ENCODE results near the gene CCDC91.
"Not testable (repeated sequence)": the region's sequence is repeated elsewhere in the genome, so short reads cannot be mapped to it uniquely, and the experiment has no call there.

The CCDC91 gene

GRCh38 chr12:28290262-28290661 is 100.0 kb downstream of the CCDC91 start:
- no peak for DNase-seq (ENCODE audit: low read depth)

- no peak for DNase-seq (ENCODE audit: low read depth)
Measured at GRCh38 chr12:28292699-28293098, 102.4 kb downstream of the CCDC91 start.

DNA sequence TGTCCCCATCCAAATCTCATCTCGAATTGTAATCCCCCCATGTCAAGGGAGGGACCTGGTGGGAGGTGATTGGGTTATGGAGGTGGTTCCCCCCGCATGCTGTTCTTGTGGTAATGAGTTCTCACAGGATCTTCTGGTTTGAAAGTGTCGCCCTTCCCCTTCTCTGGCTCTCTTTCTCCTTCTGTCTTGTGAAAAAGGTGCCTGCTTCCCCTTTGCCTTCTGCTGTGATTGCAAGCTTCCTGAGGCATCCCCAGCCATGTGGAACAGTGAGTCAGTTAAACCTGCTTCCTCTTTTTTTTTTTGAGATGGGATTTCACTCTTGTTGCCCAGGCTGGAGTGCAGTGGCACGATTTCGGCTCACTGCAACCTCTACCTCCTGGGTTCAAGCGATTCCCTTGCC is 104.0 kb downstream of the CCDC91 start:
- no peak for DNase-seq (ENCODE audit: low read depth)

DNA sequence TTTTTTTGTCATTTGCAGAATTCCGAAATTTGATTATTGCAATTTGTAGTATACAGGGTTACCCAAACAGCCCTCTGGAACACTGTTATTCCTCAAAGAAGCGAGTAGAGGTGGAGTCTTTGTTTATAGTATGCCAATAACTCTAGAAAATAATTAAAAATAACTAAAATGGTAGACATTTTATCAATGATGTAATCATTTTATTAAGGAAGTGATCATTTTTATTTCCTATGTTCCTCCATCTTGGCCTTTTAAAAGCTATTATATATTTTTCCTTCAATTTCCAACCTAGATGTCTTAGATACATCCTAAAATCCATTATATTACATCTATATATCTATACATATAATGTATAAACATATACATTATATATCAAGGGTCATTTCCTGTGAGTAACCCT is 106.0 kb downstream of the CCDC91 start:
- DNase-seq (ENCODE audit: low read depth): no peak

DNA sequence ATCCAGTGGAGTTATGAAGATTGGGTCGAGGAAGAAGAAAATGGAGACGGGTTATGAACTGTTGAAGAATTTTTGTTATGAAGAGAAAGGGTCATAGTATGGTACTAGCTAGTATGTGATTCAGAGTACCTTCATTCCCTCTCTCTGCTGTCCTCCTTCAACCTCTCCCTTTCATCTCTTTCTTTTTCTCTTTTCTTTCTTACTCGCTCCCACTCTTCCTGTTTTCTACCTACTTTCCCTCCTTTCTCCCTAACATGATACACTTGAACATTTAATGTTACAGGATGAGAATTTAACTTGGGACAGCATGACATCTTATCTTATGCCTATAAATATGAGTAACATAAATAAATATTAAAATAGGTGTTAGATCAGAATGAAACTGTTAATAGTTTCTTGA is 112.9 kb downstream of the CCDC91 start:
- DNase-seq (ENCODE audit: low read depth): no peak

DNA sequence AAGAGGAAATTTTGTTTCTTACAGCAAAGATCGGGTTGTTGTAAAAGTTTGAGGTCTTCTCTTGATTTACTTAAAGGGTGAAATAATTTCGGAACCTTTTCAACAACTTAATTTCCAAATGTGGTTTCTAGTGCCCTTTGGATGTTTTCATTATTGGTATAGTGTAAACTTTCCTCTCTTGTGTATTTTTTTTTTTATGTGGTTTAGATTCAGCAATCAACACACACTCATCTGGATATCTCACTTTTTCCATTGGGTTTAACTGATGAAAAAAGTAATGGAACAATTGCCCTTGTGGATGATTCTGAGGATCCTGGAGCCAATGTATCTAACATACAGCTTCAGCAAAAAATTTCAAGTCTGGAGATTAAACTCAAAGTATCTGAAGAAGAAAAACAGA is 116.3 kb downstream of the CCDC91 start:
- no peak for DNase-seq (ENCODE audit: low read depth)

GRCh38 chr12:28308891-28309290 is 118.6 kb downstream of the CCDC91 start:
- DNase-seq (ENCODE audit: low read depth): no peak

- DNase-seq (ENCODE audit: low read depth): no peak
Measured at GRCh38 chr12:28313631-28314030, 123.4 kb downstream of the CCDC91 start.

DNA sequence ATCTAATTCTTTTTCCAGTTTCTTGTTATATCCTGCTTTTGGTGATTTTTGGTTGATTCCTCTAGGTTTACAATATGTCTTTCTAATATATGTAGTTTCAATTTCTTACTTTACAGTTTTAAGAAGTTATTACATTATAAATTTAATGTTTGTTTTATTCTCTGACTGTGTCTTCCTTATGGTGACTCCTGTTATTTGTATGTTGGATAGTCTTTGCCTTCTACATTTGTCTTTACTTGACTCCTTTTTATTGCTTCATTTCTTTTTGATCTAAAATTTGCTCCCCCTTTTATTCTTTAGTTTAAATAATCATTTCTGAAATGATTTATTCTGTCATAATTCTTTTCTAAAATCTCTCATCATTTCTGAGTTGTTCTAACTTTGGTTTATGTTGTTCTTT is 125.8 kb downstream of the CCDC91 start:
- DNase-seq (ENCODE audit: low read depth): no peak

DNA sequence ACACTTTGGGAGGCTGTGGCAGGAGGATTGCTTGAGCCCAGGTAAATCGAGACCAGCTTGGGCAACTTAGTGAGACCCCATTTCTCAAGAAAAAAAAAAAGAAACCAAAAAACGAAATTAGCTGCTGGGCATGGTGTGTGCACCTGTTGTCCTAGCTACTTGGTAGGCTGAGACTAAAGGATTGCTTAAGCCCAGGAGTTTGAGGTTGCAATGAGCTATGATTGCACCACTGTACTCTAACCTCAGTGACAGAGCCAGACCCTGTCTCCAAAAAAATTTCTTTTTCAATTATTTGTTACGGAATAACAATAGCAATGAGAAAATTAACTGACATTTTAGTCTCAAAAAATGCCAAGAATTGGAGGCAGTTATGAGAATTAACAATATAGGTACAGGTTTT is 128.0 kb downstream of the CCDC91 start:
- DNase-seq (ENCODE audit: low read depth): no peak

DNA sequence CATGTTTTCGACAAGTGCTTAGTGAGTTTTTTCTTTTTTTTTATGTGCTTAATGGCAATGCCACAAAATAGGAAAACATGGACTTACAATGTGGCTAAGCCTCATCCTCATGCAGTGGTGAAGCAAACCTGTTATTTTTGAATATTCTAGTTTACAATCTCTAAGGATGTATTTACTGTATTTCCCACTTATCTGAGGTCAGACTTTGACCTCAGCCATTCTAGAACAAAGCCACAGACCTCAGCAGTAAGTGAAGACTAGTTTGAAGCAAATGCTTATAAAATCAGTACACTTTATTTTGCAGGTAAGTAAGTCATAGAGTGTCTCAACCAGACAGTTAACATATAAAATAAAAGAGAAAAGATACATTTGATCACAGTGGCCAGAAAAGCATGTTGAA is 130.1 kb downstream of the CCDC91 start:
- DNase-seq (ENCODE audit: low read depth): no peak

DNA sequence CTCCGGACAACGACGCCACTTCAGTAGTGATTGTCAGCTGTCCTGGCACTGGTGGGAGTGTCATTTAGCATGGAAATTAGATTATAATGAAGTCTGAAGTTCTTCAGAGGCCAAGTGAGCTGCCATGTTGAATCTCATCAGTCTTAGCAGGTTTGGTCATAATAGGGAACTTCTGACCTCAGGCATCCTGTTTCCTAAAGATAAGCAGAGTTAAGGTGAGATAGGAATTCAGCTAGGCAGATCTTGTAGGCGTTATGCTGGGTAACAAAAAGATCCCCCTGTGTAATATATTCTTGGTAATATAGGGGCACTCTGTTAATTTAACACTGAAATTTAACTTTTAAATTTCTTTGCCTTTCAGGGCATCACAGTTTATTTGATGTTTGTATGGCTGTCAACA is 137.5 kb downstream of the CCDC91 start:
- DNase-seq (ENCODE audit: low read depth): no peak

DNA sequence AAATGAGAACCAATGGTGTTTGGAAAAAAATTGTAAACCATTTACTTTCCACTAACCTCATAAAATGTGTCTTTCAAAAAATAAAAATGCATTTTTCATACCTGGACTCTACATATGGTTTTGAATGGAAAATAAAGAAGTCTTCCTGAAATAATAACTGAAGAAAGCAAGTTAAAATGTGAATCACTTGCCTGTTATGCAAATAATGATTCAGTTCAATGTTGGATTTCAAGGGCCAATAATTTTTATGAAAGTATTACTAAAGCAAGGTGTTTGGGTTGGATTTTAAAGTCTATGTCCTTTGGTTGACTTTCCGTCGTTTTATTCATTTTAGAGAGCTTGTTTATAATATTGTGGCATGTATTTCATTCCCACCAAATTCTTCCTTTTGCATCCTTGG is 138.7 kb downstream of the CCDC91 start:
- DNase-seq (ENCODE audit: low read depth): no peak

DNA sequence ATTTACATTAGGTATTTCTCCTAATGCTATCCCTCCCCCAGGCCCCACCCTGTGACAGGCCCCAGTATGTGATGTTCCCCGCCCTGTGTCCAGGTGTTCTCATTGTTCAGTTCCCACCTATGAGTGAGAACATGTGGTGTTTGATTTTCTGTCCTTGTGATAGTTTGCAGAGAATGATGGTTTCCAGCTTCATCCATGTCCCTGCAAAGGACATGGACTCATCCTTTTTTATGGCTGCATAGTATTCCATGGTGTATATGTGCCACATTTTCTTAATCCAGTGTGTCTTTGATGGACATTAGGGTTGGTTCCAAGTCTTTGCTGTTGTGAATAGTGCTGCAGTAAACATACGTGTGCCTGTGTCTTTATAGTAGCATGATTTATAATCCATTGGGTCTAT is 139.5 kb downstream of the CCDC91 start:
- DNase-seq (ENCODE audit: low read depth): not testable (repeated sequence)

GRCh38 chr12:28330232-28330631 is 140.0 kb downstream of the CCDC91 start:
- not testable (repeated sequence) for DNase-seq (ENCODE audit: low read depth)

- DNase-seq (ENCODE audit: low read depth): no peak
Measured at GRCh38 chr12:28331130-28331529, 140.9 kb downstream of the CCDC91 start.

- no peak for DNase-seq (ENCODE audit: low read depth)
Measured at GRCh38 chr12:28340261-28341045, 150.2 kb downstream of the CCDC91 start.

- DNase-seq (ENCODE audit: low read depth): no peak
Measured at GRCh38 chr12:28343713-28344112, 153.5 kb downstream of the CCDC91 start.

- DNase-seq (ENCODE audit: low read depth): no peak
Measured at GRCh38 chr12:28346567-28346966, 156.3 kb downstream of the CCDC91 start.

DNA sequence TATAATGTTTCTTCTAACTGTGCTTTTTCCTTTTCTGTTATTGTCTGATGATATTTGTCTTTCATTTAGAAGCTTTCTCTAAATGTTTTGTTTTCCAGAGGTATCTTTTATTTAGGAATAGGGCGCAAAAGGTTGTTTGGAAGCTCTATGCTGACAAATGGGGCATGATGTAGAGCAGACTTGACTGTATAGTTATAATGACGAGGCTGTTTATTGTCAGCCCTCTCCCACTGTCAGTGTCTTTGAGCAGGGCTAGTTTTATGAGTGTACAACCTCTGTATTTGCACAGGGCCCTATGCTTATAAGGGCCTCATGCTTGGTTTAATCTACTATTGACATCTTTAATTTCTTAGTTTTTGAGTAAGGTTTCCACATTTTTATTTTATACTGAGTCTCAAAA is 158.9 kb downstream of the CCDC91 start:
- DNase-seq (ENCODE audit: low read depth): no peak

DNA sequence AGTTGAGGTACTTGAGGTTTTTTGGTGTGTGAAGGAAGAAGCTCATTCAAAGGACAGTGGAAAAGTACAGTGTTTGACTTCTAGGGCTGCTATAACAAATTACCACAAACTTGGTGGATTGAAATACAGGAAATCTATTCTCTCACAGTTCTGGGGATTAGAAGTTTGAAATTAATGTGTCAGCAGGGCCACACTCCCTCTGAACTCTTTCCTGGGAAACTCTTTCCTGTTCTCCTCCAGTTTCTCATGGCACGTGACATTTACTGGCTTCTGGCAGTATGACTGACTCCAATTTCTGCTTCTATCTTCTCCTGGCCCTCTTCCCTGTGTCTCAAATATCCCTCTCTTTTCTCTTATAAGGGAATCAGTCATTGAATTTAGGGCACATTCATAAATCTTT is 160.2 kb downstream of the CCDC91 start:
- no peak for DNase-seq (ENCODE audit: low read depth)

GRCh38 chr12:28351414-28351813 is 161.2 kb downstream of the CCDC91 start:
- no peak for DNase-seq (ENCODE audit: low read depth)

- no peak for DNase-seq (ENCODE audit: low read depth)
Measured at GRCh38 chr12:28355161-28355560, 164.9 kb downstream of the CCDC91 start.

GRCh38 chr12:28360253-28360652 is 170.0 kb downstream of the CCDC91 start:
- no peak for DNase-seq (ENCODE audit: low read depth)
